Kidney capillary endothelial cell (primary cell): ENCODE measurements around the gene CENPB.
"Not testable (repeated sequence)": the region's sequence is repeated elsewhere in the genome, so short reads cannot be mapped to it uniquely, and the experiment has no call there.

Source experiments
- DNase-seq: peaks from one replicate; pipeline ENCODE4 v3.0.0-alpha.2; 2018; ENCODE audit warnings: low spot score

CENPB gene, protein sequence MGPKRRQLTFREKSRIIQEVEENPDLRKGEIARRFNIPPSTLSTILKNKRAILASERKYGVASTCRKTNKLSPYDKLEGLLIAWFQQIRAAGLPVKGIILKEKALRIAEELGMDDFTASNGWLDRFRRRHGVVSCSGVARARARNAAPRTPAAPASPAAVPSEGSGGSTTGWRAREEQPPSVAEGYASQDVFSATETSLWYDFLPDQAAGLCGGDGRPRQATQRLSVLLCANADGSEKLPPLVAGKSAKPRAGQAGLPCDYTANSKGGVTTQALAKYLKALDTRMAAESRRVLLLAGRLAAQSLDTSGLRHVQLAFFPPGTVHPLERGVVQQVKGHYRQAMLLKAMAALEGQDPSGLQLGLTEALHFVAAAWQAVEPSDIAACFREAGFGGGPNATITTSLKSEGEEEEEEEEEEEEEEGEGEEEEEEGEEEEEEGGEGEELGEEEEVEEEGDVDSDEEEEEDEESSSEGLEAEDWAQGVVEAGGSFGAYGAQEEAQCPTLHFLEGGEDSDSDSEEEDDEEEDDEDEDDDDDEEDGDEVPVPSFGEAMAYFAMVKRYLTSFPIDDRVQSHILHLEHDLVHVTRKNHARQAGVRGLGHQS

DNA sequence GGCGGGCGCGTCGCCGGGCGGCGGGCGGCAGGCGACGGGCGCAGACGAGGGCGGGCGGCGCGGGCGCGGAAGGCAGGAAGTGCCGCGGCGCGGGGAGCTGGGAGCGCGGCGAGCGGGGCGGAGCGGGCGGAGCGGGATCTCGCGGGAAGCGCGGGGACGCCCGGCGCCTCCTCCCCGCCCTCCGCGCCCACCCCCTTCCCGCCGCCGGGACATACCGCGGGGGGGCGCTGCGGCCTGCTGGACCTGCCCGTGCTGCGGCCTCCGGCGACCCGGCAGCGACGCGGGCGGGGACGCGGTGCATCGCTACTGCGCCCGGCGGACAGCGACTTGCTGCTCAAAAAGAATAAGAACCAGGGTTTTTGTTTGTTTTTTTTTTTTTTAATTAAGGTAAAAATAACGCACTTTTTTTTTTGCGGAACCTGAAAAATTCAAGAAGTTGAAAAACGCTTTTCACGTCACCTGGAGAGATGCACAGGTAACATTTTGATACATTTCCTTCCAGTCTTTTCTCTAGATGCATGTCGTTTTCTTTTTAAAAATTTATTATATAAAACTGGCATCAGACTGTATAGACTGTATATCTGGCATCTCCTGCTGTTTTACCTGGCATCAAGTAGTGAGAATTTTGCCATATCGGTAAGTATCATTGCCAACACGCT lies at the start of gene CENPB:
CENPB (minus strand) TSS at position 76 of the 659 bp plus-strand sequence. CDS start 257 bp downstream, outside the sequence.
- DNase-seq = peak; percentile 81

DNA sequence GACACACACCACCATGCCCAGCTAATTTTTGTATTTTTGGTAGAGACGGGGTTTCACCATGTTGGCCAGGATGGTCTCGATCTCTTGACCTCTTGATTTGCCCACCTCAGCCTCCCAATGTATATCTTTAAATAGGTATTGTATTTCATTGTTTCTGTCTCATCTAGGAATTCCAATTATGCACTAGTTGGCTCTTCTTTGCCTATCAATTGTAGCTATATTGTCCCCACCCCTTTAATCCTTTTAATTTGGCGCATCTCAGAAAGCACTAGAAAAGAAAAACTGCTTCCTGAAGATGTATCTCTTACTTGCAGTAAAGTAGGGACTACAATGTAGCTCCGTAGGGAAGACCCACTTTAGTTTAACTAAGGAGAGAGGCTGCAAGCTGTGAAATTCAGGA lies 49.6 kb upstream of the CENPB start:
- no peak for DNase-seq

DNA sequence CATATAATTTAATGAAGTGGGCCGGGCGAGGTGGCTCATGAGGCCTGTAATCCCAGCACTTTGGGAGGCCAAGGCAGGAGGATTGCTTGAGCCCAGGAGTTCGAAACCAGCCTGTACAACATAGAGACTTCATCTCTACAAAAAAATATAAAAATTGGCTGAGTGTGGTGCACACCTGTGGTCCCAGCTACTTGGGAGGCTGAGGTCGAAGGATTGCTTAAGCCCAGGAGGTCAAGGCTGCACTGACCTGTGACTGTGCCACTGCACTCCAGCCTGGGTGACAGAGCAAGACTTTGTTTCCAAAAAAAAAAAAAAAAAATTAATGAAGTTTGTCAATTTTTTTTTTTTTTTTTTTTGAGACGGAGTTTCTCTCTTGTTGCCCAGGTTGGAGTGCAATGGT lies 43.4 kb upstream of the CENPB start:
- not testable (repeated sequence) for DNase-seq

DNA sequence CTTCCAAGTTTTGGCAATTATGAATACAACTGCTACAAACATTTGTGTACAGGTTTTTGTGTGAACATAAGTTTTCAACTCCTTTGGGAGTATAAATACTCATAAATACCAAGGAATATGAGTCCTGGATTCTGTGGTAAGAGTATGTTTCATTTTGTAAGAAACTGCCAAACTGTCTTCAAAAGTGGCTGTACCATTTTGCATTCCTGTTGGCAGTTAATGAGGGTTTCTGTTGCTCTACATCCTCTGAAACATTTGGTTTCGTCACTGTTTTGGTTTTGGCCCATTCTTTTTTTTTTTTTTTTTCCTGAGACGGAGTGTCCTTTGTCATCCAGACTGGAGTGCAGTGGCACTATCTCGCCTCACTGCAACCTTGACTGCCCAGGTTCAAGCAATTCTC lies 42.3 kb upstream of the CENPB start:
- no peak for DNase-seq

DNA sequence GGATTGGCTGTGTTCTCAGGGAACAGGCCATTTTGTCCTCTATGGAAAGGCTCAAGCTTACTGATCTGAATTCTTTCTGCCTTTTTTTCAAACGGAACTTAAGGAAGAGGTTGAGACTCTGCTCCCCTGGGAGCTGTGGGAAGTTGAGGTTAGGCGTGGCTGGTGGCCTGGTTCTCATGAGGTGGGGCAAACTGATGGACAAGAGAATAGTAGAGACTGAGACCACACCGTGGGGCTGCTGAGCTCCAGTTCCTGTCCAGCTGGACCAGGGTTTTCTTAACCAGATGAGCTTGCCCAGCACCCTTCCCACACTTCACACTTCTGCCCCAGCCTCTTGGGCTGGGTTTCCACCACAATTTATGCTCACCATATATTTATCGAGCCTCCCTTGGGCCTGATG lies 39.9 kb upstream of the CENPB start:
- no peak for DNase-seq

DNA sequence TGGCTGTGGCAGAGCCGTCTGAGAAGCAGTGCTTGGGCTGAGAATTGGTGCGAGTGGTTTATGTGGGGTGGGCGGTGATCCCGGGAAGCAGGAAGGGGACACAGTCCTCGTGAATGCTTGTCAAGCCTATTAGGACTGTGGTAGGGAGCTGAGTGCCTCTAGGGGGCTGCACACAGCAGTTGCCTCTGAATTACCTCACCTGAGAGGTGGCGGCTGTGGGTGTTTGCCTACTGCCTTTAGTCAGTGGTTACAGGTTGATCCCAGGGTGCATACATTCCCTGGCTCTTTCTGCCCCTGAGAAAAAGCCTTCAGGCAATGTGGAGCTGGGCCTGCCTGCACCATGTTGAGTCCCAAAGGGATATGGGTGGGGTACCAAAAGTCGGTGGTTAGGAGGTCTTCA lies 39.0 kb upstream of the CENPB start:
- DNase-seq = no peak

DNA sequence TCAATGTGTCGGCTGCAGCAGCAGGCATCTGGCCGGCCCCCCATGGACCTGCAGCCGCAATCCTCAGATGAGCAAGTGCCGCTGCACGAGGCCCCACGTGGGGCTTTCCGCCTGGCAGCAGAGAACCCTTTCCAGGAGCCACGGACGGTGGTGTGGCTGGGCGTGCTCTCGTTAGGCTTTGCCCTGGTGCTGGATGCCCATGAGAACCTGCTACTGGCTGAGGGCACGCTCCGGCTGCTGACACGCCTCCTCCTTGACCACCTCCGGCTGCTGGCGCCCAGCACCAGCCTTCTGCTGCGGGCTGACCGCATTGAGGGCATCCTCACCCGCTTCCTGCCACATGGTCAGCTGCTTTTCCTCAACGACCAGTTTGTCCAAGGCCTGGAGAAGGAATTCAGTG lies 37.3 kb upstream of the CENPB start:
- DNase-seq = no peak

DNA sequence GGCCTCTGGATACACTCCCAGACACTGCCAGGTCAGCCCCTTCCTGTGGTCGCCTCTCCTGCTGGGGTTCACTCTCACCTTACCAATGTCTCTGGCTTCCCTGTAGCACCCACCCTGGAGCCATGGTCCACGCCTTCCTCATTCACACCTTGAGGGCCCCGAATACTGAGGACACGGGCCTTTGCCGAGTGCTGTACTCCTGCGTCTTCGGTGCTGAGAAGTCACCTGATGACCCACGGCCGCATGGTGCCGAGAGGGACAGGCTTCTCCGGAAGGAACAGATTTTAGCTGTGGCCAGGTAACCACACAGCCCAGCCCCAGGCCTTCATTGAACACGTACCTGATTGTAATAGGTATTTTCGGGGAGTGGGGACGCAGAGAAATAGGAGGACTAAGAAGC lies 35.5 kb upstream of the CENPB start:
- DNase-seq = no peak

DNA sequence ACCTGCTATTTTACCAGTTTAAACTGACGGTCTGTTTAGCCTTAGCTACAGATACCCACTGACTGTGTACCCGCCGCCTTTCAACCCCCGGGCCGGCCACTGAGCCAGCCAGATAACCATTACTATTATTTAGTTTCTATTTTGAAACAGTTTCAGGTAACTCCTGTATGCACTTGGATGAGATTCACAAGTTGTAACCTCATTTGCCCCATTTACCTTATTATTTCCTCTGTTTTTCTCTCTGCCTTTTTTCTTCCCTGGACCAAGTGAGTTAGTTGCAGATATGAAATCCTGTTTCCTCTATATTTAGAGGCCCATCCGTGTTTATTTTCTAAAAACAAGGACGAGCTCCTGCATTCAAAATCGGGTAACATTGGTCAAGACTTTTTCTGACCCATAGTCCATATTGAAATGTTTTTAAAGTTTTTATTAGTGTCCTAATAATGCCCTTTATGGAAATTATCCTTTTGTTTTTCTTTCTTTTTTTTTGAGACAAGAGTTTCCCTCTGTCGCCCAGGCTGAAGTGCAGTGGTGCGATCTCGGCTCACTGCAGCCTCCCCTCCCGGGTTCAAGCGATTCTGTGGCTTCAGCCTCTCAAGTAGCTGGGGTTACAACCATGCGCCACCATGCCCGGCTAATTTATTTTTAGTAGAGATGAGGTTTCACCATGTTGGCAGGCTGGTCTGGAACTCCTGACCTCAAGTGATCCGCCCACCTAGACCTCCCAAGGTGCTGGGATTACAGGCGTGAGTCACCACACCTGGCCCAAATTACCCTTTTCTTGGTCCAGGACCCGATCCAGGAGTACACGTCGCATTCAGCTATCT lies 34.6 kb upstream of the CENPB start:
- no peak for DNase-seq

DNA sequence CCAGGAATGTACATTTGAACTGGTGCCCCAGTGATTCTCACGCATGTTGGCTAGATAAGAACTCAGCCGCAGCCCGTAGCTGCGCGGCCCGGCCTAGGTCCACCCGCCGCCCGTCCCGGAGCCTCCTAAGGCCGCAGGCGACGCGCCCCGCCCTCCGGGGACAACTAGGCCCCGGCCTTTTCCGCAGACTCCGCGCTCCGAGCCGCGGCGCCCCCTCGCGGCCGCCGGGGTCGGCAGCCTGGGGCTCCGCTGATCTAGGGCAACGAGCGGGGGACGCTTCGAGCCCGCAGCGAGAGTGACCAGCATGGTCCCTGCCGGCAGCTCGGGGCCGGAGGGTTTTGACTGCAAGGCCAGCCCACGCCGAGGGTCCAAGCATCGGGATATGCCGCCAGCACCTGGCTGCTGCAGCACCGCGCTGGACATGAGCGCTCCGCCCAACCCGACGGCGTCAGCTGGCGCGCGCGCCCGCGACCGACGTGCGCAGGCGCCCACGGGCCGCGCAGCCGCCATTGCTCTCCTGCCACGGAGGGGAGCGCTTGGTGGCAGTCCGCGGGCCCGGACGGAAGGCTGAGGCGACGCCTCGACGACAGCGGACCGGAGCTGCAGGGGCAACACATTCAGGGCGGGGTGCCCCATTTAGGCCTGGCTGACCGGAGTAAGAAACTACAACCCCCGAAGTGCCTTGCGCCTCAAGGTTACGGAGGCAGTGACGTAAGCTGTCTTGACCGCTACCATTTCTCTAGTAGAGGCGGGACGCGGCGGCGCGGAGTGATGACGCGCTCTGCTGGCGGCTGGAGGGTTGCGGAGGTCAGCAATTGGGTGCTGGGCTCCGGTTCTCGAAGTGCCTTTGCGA lies 33.7 kb upstream of the CENPB start, which contains the start of gene AP5S1:
AP5S1 (plus strand) TSS at position 500 of the 853 bp plus-strand sequence. CDS start 1,571 bp downstream, outside the sequence.
- peak; percentile 93 for DNase-seq

DNA sequence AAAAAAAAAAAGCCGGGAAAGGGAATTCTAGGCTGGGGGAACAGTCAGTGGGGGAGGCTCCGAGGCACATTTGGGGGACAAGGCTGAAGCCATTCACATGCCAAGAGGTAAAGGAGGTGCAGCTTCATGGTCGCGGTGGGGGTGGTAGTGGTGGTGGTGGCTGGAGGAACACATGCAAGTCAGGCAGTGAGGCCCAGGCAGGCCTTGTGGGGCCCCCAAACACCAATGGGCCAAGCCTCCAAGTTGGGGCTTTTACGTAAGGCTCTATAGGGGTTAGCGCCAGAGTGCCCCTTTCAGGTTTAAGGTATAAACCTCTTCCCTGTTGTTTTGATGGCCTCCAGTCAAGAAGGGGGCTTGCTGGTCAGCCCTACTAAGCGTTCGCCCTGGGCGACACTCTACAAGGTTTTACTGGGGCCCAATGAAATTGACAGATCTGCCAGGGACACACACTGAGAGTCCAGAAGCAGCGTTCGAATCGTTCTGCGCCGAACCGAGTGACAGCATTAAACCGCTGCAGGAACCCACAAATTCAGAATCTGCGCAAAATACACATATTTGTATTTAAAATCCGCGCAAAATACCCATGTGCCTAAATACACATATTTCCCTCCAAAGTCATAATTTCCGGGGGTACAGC lies 33.0 kb upstream of the CENPB start:
- DNase-seq = no peak

DNA sequence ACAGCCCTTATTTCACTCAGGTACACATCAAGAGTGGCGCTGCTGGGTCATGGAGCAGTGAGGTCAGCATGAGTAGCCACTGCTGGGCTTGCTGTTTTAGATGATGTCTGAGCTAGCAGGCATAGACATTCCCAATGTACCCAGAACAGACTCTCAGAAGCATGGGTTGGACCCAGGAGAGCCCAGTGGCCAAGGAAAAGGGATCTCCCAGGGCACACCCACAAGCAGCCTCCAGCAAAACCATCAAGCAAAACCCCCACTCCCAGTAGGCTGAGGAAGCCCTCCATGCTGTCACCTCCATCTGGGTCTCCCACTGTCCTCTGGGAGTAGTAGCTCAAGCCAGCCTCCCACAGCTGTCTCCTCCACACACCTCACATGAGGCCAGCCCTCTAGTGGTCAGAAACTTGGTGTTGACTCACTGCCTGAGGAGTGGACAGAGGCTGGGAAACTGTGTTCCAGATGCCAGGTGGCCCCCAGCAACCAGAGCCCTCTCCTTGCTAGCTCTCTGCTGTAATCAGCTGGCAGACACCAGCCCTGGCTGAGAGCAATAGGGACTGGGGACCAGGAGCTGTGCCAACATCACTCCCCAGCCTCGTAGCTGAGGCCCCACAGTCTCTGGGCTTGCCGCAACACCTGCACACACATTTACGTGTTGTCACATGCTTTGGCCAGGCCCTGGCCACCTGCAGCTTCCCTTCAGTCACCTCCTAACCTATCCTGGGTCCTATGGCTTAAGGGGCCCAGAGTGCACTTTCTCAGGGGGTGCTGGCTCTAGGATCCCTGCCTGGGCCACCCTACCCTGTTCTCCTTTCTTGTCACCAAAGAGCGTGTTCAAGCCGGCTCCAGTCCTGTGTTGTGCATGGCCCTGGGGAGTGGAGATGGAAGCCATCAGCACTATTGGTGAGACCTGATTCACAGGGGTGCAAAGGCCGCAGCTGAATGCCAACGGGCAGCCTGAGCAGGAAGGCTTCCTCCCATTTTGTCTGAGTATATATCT lies 31.9 kb upstream of the CENPB start:
- peak; percentile 78 for DNase-seq

DNA sequence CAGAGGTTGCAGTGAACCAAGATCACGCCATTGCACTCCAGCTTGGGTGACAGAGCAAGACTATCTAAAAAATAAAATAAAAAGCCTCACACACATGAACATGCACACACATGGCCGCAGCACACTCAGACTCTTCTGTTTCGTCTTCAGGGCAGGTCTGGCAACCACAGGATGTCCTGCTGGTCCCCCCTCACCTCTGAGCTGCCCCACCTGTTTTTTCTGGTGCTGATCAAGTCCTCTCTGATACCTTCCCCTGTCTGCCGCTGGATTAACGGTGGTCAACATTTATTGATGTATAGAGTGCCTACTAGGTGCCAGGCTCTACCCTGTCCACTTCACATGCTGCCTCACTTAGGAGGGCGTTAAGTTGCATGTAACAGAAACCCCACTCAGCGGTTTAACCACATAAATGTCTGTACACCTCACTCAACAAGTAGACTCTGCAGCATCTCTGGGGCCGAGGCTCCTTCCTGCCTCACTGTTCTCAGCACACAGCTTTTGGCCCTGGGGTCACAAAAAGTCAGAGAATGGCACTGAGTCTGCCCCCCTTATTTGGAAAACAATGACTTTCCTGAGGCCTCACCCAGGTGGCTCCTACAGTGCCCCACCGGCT lies 29.3 kb upstream of the CENPB start:
- DNase-seq = no peak

DNA sequence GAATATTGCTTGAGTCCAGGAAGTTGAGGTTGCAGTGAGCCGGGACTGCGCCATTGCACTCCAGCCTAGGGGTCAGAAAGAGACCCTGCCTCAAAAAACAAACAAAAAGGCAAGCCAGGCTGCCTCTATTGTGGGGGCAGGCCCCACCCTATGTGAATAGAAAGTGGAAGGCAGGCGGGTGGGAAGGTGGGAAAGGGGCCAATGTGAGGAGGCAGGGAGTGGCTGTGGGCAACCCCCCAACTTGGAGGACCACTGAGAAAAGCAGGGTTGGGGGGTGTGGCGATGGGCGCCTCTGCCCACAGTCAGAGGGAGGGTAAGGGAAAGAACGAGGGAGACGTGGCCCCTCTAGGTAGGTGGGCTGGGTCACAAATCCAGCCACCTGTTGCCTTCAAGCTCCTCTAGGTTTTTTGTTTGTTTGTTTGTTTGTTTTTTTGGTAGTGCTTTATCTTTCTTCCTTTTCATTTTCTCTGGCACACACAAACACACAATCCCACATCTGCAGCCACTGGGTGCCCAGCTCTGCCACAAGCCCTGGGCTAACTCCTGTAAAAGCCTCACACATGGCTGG lies 28.5 kb upstream of the CENPB start:
- no peak for DNase-seq

DNA sequence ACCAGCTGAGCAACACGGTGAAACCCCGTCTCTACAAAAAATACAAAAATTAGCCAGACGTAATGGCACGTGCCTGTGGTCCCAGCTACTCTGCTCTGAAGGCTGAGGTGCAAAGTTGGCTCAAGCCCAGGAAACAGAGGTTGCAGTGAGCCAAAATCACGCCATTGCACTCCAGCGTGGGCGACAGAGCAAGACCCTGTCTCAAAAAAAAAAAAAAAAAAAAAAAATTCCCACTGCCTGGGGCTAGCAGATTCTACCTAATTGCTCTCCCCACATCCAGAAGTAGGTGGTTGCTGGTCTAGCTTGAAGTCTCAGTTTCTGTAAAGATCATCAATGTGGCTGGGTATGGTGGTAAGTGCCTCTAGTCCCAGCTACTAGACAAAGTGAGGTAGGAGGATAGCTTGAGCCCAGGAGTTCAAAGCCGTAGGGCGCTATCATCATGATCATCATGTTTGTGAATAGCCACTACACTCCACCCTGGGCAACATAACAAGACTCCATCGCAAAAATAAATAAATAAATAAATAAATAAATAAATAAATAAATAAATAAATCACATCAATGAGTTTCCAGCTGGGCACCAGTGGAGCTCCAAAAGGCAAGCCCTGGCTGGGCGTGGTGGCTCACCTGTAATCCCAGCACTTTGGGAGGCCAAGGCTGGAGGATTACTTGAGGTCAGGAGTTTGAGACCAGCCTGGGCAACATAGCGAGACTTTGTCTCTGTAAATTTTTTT lies 27.5 kb upstream of the CENPB start:
- DNase-seq = no peak

DNA sequence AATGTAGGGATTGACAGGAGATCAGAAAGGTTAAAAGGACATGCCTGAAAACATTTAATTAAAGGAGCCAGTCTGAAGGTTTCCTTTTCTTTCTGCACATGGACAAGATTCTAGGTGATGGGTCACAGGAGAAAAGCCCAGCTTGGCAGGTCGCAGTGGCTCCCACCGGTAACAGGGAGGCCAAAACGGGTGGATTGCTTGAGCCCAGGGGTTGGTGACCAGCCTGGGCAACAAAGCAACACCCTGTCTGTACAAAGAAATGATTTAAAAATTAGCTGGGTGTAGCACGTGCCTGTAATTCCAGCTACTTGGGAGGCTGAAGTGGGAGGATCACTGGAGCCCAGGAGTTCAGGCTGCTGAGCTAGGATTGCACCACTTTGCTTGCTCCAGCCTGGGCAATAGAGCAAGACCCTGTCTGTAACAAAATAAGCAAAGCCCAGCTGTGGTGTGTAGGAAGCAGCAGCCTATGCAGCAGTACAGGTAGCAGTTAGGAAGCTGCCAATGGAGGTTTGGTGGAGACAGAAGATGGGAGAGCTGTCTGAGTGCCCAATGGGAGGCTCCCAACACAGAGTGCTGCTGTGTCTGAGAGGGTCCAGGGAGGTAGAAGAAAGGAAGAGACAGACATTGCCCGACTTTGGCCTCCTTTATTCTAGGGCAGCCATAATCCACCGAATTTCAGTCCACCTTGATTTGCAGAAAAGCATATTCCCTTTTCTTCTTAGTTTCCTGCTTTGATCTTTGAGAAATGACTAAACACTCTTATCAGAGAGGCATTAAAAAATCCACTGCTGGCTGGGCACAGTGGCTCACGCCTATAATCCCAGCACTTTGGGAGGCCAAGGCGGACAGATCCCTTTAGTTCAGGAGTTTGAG lies 26.7 kb upstream of the CENPB start:
- DNase-seq = no peak

DNA sequence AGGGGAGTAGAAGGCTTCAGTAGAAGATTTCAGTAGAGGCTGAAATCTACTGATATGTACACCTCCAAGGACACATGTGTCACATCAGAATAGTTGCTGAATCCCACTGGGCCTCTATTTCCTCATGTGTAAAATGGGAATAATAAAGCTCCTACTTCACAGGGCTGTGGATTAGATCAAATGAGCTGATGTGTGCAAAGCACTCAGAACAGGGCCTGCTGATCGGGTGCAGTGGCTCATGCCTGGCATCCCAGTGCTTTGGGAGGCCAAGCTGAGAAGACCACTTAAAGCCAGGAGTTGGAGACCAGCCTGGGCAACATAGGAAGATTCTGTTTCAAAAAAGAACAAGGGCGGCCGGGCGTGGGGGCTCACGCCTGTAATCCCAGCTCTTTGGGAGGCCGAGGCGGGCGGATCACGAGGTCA lies 25.7 kb upstream of the CENPB start:
- no peak for DNase-seq
